22Rv1 (cell line): ENCODE measurements around the gene ZSWIM5.

Experiments used
- ZFX ChIP-seq: fragments of 450-650 bp; IDR thresholded peaks from 2 replicates; pipeline ENCODE4 v1.6.1; 2017; ENCODE audit warnings: antibody characterized with exemption, borderline replicate concordance
- TF ChIP-seq, protein P1 (sequence below): fragments of 450-650 bp; IDR thresholded peaks from 2 replicates; pipeline ENCODE4 v1.5.1; 2017; ENCODE audit warnings: mild to moderate bottlenecking

DNA sequence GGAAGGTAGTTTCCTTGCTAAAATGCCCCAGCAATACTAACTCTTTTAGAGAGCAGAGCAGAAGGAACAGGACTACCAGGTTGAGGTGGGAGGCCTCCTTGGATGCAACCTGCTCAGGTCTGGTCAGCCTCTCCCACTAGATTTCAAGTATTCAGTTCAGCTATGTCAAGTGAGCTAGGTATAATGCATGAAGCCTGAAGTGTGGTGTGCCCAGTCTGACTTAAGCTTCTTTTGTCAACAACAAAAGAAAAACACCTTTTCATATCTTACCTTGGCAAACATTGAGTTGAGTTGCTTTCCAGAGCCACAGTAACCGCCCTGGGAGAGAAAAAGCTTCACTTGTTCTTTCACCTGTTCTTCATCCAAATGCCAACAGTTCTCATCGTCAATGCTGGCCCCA lies 146.6 kb downstream of the ZSWIM5 start:
- TF ChIP-seq, protein P1, sequence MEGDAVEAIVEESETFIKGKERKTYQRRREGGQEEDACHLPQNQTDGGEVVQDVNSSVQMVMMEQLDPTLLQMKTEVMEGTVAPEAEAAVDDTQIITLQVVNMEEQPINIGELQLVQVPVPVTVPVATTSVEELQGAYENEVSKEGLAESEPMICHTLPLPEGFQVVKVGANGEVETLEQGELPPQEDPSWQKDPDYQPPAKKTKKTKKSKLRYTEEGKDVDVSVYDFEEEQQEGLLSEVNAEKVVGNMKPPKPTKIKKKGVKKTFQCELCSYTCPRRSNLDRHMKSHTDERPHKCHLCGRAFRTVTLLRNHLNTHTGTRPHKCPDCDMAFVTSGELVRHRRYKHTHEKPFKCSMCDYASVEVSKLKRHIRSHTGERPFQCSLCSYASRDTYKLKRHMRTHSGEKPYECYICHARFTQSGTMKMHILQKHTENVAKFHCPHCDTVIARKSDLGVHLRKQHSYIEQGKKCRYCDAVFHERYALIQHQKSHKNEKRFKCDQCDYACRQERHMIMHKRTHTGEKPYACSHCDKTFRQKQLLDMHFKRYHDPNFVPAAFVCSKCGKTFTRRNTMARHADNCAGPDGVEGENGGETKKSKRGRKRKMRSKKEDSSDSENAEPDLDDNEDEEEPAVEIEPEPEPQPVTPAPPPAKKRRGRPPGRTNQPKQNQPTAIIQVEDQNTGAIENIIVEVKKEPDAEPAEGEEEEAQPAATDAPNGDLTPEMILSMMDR = no peak
- no peak for TF ChIP-seq ZFX
